KBM-7 (cell line): ENCODE measurements around the gene DPP3.
A peak's percentile ranks its signal among the peaks of the same experiment; 100 is the strongest.
"Not testable (repeated sequence)": the region's sequence is repeated elsewhere in the genome, so short reads cannot be mapped to it uniquely, and the experiment has no call there.

Source experiments
- DNase-seq: peaks from one replicate; pipeline ENCODE4 v3.0.0-alpha.2; 2015
- in situ Hi-C: fragments of 300-500 bp; cut with MboI; formaldehyde crosslinking; loops from 2 replicates; pipeline ENCODE4 v1.14.3; 2020; ENCODE audit warnings: low sequenced_read_pairs, low pct_unique_long_range_greater_than_20kb, mixed read lengths

The DPP3 gene

GRCh38 chr11:66510271-66510989 is 30.2 kb downstream of the DPP3 start, which contains the start of gene BBS1:
TSS of gene BBS1 (plus strand) at chr11:66510635. CDS start at chr11:66510660, 25 bp downstream.
- peak; percentile 76 for DNase-seq
- in situ Hi-C loops = no loop called here

- no peak for DNase-seq
- in situ Hi-C loops = no loop called here
Observed at GRCh38 chr11:66510990-66511339, 30.7 kb downstream of the DPP3 start.

- no peak for DNase-seq
- in situ Hi-C loops = no loop called here
Observed at GRCh38 chr11:66523611-66524010, 43.4 kb downstream of the DPP3 start.

- in situ Hi-C loops = no loop called here
- DNase-seq = no peak
Observed at GRCh38 chr11:66524304-66525040, 44.2 kb downstream of the DPP3 start.

- no peak for DNase-seq
- in situ Hi-C loops = no loop called here
Observed at GRCh38 chr11:66529069-66529468, 48.8 kb downstream of the DPP3 start.

GRCh38 chr11:66529655-66530054 is 49.4 kb downstream of the DPP3 start:
- no peak for DNase-seq
- in situ Hi-C loops = no loop called here

- in situ Hi-C loops = no loop called here
- no peak for DNase-seq
Observed at GRCh38 chr11:66530927-66531709, 50.9 kb downstream of the DPP3 start.

- no peak for DNase-seq
- in situ Hi-C loops = no loop called here
Observed at GRCh38 chr11:66531841-66532240, 51.6 kb downstream of the DPP3 start.

GRCh38 chr11:66532784-66533183 is 52.5 kb downstream of the DPP3 start:
- DNase-seq = no peak
- in situ Hi-C loops = no loop called here

- DNase-seq = no peak
- in situ Hi-C loops = no loop called here
Observed at GRCh38 chr11:66539170-66539869, 59.1 kb downstream of the DPP3 start.

- no peak for DNase-seq
Observed at GRCh38 chr11:66539870-66540213, 59.6 kb downstream of the DPP3 start.

GRCh38 chr11:66540598-66540997 is 60.4 kb downstream of the DPP3 start:
- in situ Hi-C loops, DNase-seq: not testable (repeated sequence)

More at GRCh38 chr11:66539870-66540213, 59.6 kb downstream of the DPP3 start:
- in situ Hi-C loops = no loop called here

GRCh38 chr11:66541892-66542291 is 61.7 kb downstream of the DPP3 start:
- in situ Hi-C loops = no loop called here
- no peak for DNase-seq

GRCh38 chr11:66542362-66542761 is 62.1 kb downstream of the DPP3 start:
- peak; percentile 23 for DNase-seq
- in situ Hi-C loops = no loop called here

GRCh38 chr11:66543263-66544107 is 63.3 kb downstream of the DPP3 start:
- DNase-seq = peak; percentile 79
- in situ Hi-C loops = no loop called here

- in situ Hi-C loops, DNase-seq: not testable (repeated sequence)
Observed at GRCh38 chr11:66544952-66545351, 64.7 kb downstream of the DPP3 start.

- DNase-seq = peak; percentile 96
- in situ Hi-C loops = no loop called here
Observed at GRCh38 chr11:66545701-66546367, 65.6 kb downstream of the DPP3 start, which contains the start of gene ZDHHC24. TSS of gene ZDHHC24 (minus strand) at chr11:66546048. CDS start at chr11:66546003, 45 bp downstream.
